ENCODE measurements around the gene COL4A1. TPM values are rescaled to one million over a fixed set of nuclear protein-coding genes. Genes with fewer than 3 reads are reported as not detected.

Gene COL4A1
- polyA plus RNA-seq, 12 donors = 354 to 839 (median 642) TPM

- DNase-seq = no peak
These were observed 66.0 kb downstream of the COL4A1 start for GRCh38 chr13:110240943-110241342.

- no peak for DNase-seq
These were observed 66.6 kb downstream of the COL4A1 start for GRCh38 chr13:110240352-110240751.

DNA sequence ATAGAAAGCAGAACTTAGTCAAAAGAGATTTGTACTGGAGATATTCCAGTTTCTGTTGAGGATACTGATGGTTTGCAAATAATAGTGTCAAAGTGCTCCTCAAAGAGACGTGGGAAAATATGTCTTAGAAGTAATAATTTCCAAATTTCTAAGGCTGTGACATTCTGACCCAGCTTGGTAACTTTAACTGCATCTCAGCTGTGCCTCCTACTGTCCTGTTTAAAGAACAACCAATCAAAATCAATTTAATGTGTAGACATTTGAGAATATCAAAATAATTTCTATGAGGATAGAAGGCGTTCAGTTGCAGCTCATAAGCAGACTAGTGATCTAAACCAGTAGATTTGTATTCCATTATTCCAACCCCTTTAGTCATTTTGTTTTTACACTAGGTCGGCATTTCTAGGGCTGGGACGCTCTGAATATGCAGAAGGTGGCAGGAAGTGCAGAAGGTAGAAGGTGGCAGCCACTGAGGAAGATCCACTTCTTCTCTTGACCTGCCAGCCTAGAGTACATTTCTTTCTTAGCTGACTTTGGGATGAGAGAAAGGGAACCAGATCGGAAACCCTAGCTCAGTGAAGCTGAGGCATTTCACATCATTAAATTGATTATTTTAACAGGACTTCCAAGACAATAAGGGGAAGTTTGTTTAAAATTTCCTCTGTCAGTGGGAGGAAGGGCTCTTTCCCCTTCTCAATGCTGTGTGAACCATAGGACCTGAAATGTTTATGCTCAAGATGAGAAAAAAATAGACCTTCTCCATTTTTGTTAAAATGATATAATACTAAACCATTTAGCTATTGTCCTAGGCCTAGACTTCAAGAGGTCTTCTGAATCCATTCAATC is 67.5 kb downstream of the COL4A1 start:
- DNase-seq = no peak

- DNase-seq = no peak
These were observed 68.2 kb downstream of the COL4A1 start for GRCh38 chr13:110238818-110239195.

GRCh38 chr13:110237875-110238817 is 68.8 kb downstream of the COL4A1 start:
- no peak for DNase-seq

GRCh38 chr13:110236831-110237261 is 70.1 kb downstream of the COL4A1 start:
- DNase-seq = no peak

- DNase-seq = no peak
These were observed 70.5 kb downstream of the COL4A1 start for GRCh38 chr13:110236431-110236830.

DNA sequence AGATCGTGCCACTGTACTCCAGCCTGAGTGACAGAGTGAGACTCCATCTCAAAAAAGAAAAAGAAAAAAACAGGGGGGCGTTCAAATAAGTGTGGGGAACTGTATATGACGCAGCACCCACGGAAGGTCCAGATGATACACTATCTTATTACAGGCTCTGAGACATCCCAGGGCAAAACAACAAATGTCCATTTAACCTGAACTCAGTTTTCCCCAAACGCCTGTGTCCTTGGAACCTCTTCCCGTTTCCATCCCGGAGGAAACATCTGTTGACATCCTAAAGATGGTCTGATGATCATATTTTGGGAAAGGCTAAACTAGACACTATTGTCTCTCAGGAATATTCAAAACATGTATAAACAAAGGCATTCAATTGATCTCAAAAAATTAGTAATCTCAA is 72.4 kb downstream of the COL4A1 start:
- DNase-seq = no peak

DNA sequence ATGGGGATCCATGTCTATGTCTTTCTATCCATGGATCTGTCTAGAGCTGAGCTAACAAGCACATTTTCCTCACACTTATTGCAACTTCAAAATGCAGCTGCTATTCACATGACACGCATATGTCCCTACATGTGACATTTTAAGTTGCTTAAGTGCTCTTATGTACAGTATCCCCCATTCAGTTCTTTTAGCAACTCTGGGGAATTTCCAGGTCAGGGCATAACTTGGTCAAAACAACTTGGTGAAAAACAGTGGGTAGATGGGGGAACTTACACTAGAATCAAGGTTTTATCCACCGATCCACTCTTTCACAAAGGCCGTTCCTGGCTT is 73.0 kb downstream of the COL4A1 start:
- no peak for DNase-seq

DNA sequence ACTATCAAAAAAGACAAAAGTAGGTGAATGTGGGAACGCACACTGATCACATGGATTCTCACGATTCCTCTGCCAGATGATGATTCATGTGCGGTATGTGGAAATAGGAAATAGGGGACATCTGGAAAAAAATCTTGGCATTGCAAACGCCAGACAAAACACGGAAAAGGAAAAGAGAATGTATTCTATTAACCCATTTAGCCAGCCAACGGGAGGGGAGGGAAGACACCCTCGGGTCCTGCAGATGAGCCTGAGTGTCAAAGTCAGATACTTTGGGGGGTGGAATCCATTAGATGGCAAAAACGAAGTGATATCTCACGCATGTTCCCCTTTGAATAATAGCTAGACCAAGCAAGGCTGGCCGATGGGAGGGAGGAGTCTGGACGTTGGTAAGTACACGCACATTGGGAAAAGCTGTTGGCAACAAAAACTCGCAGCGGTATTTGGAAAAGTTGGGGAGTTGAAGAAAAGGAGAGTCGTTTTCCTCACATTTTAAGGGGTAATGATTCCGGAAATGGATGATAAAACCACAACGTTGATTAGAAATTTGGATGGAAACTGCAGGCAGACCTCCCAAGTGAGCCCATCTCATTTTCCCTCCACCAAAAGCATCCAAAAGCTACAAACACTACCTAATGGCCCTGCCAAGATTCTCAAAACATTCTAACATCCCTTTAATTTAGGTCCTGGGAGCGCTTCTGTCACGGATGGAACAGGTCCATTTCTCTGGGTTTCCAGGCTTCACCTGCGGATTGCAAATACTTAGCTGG is 73.6 kb downstream of the COL4A1 start:
- peak; percentile 93 for DNase-seq

DNA sequence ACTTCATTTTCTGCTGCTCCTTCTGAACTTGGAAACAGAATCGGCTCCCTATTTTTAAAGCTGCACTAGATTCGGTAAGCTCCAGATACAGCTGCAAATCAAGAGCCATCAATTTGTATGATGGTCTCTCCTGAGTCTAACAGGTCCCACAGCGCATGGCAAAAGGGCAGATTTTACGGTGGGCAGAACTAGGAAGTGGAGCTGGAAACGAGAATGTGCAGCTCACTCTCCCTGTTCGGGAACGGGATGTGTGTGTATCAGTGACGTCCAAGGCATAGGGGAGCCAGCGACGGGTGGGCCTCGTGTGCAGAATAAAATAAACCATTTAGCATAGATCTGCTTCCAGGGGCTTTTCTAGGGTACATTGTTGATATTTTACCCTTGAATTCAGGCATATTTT is 74.2 kb downstream of the COL4A1 start:
- no peak for DNase-seq

- no peak for DNase-seq
These were observed 74.8 kb downstream of the COL4A1 start for GRCh38 chr13:110232142-110232541.

DNA sequence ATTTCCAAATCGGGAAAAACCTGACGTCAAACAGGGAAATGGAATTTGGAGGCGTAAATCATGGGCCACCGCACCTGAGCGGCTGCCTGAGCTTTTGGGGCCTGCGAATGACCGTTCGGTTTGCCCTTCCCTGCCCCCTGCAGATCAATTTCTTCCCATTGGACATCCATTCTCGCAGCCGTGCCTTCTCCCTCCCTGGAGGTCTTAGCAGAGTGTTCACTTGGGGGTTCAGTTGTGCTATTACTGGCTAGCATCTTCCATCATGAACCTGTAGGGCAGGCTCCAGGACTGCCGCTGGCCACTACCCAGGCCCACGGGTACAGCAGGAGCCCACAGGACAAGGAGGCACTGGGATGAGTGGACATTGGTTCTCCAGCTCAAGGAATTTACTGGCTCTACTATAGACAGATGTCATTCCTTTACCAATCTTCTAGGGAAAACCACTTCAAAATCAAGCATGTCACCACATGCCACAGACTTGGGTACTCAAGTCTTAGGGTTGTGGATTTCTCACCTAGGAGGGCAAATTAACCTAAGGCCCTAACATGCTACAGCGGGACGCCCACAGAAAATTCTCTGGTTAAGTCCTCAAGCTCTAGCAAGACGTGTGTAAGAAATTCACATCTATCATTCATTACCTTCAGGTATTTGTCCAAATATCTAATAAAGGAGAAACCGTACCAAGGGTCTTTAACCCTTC is 75.5 kb downstream of the COL4A1 start:
- DNase-seq = no peak

DNA sequence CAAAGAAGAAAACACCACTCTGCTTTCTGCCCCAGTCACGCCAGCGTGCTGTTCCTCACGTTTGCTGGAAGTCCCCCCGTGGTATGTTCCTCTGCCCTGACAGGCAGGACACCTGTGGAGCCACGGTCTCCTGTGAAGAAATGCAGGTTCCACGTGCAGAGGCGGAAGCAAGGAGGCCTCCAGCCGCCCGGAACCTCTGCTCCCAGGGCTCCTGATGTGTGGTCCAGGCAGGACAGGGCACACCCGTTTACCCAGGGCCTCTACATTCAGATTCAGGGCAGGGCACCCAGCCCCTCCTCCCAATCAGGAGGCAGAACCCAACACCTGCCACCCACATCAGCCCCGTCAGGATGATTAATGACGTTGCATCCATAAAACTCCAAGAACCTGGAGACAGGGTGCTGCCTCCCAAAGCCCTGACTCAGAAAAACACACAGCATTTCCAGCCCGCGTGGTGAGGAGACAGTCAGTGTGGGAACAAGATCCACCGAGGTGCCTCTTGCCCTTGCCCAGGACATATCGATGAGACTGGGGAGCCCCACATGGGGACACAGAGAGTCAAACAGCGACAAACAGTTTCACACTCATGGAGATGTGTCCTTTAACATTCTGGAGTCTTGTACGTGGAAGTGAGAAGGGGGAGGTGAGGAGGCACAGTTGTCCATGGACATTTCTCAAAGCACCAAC is 76.2 kb downstream of the COL4A1 start:
- DNase-seq = no peak

GRCh38 chr13:110229905-110230563 is 76.9 kb downstream of the COL4A1 start:
- no peak for DNase-seq

GRCh38 chr13:110228936-110229904 is 77.7 kb downstream of the COL4A1 start:
- DNase-seq = no peak

DNA sequence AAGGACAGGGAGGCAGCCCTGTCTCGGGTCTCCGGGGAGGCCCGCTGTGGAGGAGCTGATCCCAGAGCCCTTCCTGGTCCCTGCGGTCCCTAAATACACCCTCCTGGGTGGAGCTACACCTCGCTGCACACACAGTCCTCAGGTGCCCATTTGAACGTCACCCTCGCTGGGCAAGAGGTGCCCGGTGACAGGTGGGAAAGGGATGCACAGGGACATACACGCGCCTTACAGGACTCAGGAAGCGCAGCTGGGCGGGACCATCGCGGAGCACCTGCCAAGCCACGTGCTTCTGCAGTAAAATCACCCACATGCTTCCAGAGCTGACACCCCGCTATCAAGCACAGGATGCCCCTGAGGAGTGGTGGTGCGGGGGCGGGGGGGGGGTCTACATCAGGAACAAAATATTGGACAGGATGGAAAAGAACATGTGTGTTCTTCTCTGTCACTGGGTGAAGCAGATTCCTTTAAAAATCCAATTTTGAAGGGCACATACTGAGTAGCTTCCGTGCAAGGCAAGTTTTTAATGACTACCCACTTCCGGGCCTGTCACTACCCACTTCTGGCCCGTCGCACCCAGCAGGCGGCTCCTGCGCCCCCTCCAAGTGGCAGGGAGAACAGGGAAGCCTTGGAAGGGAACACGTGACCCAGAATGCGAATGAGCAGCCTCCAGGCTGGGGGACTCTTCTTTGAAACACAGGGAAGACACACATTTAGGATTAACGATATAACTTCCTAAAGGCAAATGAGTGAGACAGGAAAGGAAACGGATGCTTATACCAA is 78.9 kb downstream of the COL4A1 start:
- DNase-seq = no peak

DNA sequence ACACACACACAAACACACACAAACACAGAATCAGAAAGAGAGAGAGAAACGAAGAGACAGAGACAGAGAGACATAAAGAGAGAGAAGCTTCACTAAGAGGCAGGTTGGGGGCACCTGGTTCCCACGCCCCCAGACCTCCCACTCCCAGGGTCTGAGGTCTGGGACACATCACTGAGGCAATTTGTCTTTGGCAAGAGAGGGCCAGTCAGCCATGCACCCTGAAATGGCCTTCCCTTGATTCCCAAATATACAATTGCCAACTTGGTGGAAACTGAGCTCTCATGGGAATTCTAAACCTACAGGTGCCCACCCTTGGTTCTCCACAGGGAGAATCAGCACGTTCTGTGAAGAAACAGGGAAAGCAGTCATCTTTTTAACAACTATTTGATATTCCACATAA is 79.5 kb downstream of the COL4A1 start:
- no peak for DNase-seq
